GDM1 (cell line): ENCODE measurements around the gene ATP5F1E.
A peak's percentile ranks its signal among the peaks of the same experiment; 100 is the strongest.

ENCODE experiments used
- DNase-seq: peaks from one replicate; lab custom pipeline; 2025; lab: John Stamatoyannopoulos, UW

ATP5F1E gene

DNA sequence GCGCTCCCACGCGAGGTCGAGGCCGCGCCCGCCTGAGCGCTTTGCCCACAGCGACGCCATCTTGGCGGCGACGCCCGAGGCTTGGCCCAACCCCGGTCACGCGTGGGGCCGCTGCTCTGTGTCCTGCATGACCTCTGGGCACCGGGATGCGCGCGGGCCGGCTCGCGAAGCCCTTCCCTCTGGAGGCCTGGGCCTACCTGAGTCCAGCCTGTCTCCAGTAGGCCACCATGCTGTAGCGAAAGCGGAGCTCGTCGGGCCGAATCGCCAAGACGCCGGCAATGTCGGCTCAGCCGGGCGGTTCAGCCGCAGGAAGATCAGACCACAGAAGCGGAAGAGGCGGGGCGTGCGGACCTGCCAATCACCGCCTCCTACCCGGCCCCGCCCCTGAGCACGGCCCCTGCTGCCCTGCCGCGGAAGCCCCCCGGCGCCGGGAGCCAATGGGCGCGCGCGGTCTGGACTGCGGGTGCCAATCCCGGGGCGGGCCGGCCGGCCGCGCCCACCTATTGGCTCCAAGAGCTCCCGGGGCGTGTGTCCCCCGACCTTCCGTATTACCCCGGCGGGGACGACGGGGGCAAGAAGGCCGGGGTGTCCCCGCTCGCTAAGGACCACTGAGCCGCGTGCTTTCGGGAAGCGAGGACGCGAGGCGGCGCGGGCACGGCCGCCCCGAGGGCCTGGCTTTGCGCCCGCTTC lies at the start of gene ATP5F1E:
Gene ATP5F1E (minus strand): TSS at position 313 of the 690 bp plus-strand sequence. CDS start 84 bp downstream, at position 229.
- peak; percentile 95 for DNase-seq

DNA sequence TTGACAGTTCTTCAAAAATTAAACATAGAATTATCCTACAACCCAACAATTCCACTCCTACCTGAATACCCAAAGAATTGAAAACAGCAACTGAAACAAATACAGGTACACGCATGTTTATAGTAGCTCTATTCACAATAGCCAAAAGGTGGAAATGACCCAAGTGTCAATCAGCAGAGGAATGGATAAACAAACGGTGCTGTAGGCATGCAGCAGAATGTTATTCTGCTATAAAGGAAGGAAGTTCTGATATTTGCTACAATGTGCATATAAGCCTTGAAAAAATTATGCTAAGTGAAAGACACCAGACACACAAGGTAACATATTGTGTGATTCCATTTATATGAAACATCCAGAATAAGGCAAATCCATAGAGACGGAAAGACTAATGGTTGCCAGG lies 48.9 kb upstream of the ATP5F1E start:
- DNase-seq = no peak

DNA sequence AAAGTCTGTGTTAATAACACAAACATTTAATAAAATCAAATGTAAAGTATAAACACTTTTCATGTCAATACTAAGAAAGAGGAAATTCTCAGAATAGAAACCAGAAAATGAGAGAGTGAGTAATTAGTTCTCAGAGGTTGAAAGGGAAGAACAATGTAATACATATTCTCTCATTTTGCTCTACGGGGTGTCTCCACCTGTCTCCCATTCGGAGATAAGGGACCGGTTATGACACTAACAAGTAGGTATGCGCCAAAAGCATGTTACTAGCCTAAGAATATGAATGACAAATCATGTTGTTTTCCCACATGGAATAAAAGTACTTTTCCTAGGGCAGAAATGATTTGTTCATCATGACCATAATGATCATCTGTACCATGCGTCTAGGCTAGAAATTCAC lies 46.1 kb upstream of the ATP5F1E start:
- DNase-seq = no peak

DNA sequence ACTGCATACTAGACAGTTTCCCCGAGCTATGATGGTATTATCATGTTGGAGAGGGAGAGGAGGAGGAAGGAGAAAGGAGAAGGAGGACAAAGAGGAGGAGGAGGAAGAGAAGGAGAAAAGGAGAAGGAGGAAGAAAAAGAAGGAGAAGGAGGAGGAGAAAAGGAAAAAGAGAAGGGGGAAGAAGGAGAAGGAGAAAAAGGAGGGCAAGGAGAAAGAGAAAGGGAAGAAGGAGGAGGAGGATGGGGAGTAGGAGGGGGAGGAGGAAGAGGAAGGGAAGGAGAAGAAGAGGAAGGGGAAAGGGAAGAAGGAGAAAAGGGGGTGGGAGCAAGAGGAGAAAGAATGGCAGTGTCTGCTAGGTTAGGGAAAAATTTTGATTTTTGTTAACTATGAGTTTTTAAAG lies 45.6 kb upstream of the ATP5F1E start:
- no peak for DNase-seq

DNA sequence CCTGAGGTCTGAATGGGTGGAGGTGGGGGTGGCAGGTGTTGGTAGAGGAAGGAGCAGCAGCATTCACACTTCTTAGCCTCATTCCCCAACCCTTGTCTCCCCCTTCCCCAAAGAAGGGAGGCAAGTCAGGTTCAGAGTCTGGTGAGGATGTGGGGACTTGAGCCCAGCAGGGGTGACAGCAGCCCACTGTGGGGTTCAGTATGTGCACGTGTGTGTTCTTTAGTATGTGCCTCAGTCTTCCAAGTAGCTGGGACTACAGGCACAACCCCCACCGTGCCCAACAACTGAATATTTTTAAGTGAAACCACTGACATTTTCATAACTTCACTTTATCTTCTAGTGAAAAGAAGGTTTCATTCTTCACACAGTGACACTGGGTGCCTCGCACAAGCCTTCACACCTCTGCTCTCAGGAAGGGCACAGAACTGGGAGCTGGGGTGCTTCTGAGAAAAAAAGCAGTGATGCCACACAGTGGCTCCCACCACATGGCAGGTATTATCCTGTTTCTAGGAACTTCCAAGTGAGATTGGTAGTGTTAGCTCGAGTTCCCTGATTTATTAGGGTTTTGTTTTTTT lies 43.9 kb upstream of the ATP5F1E start:
- DNase-seq = no peak

DNA sequence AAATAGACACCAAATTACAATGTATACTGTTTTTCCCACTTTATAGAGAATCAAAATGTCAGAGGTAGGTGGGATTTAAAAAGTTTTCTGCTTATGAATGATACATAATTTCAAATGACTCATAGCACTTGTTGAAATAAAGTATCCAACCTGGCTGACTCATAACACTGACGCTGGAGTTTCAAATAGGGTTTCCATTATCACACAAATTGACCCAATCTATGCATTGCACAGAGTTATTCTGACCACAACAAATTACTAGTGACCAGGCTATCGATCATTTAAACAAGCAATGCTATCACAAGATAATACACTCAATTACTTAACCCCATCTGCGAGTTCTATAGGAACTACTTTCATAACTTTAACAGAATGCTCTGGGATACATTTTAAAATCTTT lies 42.3 kb upstream of the ATP5F1E start:
- no peak for DNase-seq

DNA sequence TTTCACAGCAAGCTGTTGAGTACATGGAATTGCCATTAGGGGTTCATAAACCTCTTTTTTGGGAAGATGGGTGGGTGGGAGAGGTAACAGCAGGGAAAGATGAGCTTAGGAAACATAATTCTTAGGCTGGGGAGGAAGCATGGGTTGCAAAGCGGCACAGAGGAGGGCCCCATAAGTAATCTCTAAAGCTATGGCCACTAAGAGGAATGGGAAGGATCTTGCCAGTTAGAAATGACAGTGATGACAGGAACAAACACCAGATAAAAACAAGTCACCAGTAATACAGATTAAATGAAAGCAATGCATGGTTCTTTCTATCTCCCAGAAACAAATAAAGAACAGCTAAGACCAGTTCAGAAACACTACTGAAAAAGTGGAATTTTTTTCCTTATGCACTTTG lies 41.4 kb upstream of the ATP5F1E start:
- DNase-seq = no peak

DNA sequence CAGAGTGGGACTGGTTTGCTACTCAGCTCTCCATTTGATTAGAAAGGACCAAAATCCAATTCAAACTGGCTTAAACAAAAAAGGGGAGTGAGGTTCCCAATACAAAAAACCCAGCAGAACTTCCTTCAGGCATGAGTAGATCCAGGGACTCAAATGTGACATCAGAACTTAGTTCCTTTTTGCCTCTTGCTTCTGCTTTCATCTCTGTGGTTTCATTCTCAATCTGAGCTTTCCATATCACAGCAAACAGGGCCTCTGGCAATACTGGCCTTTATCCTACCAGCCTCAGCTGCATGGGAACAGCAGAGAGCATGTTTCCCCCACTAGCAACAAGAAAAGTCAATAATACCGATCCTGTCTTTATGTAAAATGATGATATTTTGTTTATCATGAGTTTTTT lies 39.1 kb upstream of the ATP5F1E start:
- DNase-seq = no peak

DNA sequence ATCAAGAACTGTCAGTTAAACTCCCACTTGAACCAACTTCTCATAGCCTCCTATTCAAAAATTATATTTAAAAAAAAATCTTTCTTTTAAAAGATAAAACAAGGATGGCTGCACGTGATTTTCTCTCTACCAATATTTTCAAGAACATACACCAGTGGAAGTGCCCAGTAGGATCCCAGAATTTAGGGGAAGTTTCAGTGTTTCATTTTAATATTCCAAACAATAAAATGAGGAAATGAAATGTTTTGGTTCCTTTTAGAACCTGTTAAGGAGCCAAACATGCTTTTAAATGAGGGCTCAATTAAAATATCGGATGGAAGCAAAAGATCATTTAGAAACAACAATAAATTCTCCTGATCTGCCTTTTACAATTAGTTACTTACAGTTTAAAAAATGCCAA lies 36.9 kb upstream of the ATP5F1E start:
- no peak for DNase-seq

DNA sequence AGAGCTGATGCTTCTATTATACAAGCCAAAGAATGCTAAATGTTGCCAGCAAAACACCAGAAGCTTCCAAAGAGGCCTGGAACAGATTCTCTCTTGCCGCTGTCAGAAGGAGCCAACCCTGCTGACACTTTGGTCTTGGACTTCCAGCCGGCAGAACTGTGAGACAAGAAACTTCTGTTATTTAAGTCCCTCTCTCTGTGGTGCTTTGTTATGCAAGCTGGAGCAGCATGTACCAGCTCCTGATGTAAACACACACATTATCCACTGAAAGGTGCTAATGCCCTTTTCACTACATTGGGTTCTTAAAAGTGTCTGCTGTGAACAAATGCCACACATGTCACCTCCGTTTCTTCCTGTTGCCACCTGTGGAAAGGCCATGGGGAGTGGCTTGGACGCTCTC lies 36.4 kb upstream of the ATP5F1E start:
- DNase-seq = no peak

DNA sequence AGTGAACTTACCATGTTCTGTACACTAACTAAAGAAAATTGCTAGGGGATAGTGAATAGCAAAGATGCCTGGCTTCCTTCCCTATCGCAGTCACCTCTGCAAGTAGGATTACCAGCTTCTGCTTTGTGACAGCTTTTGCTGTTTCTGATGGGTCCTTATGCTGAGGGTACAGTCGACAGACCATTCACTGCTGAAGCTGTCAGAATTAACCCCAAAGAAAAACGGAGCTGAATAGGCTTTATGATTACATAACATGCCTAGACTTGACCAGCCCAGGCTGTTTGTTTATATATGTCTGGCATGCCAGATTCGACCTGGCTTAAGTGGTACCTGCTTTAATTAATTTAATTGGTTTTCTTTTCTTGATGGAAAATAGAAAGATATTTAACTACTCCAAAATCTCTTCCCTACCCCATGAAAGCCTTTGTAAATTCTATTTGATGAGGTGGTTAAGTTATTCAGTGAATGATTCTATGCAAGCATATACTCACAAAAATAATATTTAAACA lies 32.1 kb upstream of the ATP5F1E start:
- DNase-seq = no peak

DNA sequence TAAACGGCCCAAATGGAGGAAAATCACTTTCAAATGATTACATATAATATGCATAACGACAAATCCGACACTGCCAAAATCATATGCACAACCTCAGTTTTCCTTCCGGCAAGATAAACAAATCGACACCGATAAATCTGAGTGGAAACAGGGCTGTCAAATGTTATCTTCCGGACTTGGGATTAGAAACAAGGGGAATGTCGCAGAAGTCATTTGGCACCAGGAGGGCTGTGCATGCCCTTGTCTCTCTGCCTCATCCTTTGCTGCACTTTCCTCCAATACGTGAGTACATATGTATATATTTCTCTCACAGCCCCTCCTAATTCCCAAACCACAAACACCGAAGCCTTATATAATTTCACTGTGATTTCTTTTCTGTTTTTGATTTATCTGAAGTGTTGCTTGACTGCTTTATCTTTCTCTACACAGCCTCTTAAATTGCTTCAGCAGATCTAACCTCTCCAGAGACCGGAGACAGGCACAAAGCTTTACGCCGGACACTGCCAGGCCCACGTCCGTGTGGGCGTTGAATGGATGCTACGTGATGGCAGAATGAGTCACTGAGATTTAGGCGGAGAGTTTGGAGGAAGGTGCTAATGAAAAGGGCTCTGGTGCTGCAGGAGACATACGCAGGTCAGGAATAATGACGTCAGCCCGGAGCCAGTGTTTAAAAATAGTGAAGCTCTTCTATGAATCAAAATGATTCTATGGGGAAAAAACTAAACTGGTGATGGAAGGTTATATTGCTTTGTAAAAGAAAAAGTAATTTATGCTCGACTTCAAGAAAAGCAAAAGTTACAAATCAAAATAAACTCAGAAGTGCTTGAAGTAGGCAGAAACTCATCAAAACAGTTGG lies 31.5 kb upstream of the ATP5F1E start:
- DNase-seq = no peak

DNA sequence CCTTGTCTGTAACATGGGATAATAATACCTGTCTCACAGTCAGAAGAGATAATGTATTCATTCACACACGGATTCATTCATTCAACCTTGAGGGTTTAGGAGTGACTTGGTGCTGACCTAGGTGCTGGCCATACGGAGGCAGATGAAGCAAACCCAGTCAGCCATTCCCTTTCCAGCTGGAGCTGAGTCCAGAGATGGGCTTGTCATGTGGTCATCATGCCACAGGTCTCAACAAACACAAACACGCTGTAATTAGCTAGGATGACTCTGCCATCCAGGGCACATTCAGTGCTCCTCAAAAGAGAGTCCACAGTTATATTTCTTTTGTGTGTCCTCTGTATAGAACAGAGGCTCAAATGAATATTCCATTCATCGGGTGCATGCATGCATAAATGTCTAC lies 29.9 kb upstream of the ATP5F1E start:
- DNase-seq = no peak

DNA sequence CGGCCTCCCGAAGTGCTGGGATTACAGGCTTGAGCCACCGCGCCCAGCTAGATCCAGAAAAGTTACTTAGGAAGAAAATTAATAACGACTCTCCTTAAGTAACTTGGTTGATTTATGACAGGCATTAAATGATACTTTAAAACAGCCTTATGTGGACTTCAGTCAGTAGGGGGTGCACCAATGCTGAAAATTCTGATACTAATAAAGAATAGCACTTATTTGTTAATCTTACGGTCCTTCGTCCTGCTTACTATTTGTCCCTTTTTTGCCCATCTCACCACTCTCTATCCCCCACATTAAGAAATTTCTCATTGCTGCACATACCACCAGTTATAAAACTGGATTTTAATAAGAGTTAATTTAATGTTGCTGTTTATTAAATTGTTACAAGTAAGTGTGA lies 23.2 kb upstream of the ATP5F1E start:
- DNase-seq = no peak

DNA sequence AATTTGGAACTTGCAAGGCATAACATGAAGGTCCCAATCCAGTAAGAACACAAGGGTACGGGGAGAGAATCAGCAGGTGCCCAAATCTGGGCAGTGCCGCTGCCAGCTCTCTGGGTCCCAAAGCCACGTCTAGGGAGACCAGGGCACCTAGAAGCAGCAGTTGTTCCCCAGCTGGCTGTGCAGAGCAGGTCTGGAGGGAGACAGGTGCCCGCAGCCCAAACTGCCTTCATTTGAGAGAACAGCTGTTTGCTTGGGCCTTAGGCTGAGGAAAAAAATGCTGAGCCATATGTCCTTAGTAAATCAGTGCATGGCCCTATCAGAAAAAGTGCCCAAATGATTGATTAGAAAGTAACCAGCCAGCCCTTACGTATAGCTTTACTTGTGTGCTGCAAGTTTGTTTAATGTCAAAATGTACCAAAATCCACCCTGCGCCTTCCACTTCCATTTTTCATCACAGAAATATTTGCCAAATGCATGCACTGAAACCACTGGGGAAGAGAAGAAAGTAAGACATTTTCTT lies 19.6 kb upstream of the ATP5F1E start:
- no peak for DNase-seq

DNA sequence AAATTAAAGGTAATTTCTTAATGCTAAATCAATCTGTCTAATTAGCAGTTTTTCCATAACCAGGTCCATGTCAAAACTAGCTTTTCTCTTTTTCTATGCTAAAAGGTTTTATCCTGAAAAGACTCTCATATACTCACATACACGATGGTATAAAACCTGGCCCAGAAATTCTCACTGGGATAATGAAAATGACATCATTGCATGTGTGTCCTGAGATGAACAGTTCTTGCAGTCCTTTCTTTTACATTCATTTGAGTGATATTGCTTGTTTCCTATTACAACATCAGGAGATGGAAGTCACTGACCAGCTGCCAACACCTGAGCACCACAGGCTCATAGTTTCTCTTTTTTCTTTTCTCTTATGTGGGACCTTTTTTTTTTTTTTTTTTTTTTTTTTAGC lies 18.3 kb upstream of the ATP5F1E start:
- DNase-seq = no peak

DNA sequence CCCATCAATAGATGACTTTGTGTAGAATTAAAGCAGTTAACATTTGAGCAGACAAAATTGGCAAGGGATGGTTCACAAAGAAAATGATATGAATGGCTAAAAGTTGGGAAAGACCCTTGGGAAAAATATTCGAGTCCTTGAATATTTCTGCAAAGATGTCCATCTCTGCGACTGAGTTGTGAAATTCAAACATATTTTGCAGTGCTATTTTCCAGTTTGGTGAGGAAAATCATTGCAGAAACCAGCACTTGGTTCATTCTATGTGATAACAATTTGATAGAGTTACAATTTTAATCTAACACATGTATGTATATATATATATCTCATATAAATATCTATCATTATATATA lies 16.5 kb upstream of the ATP5F1E start:
- DNase-seq = no peak

DNA sequence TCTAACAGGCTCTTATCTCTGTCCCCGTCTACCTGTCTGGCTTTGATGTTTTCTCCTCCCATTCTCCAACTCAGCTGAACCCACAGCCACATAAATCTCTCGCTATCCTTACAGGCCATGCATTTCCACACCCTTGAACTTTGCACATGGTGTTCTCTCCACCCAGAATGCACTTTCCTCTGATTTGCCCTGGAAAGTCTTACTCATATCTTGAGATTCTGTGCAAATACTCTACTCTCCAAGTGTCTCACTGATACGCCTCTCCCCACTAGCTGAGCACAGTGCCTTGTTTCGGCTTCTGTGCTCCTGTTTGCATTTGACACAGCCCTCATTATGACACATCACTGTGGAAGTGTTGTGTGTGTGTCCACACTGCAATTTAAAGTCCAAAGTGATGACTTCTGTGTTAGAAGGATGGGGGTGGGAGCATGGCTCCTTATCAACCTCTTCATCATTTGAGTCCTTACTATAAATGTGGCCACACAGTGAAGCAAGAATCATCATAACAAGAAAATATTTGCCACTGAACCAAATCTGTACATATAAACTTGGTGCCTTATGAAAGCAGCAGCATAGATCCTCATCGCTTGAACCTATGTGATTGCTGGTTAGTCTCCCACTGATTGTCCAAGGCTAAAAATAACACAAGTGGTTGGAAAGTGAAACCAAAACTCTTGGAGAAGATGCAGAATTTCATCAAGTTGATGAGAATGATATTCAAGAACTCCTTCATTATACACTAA lies 16.0 kb upstream of the ATP5F1E start:
- DNase-seq = no peak

DNA sequence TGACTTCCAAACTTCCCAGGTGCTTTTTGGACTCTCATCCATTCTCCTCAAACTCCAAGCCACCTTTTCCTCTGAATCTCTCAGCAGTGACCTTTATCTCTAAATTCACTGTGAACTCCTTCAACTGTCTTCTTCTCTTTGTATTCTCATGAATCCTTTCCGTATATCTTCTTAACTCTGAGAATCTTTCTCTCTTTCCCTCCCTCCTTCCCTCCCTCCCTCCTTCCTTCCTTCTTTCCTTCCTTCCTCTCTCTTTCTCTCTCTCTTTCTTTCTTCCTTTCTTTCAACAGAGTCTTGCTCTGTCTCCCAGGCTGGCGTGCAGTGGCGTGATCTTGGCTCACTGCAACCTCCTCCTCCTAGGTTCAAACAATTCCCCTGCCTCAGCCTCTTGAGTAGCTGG lies 14.7 kb upstream of the ATP5F1E start:
- no peak for DNase-seq

DNA sequence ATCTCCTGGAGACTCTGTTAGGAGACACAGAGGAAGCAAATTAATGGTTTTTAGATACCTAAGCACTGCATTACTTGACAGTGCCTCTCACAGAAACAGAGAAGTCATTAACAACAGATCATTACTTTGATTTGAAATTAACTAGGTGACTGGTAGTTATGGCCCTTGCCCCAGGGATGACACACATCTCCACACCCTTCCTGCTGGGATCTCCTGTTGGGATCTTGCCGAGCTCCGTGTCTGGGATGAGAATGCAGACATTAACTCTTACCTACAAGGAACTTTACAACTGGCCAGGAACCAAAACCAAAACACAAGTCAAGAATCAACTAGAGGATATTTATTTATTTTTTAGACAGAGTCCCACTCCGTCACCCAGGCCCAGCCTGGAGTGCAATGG lies 12.7 kb upstream of the ATP5F1E start:
- no peak for DNase-seq

DNA sequence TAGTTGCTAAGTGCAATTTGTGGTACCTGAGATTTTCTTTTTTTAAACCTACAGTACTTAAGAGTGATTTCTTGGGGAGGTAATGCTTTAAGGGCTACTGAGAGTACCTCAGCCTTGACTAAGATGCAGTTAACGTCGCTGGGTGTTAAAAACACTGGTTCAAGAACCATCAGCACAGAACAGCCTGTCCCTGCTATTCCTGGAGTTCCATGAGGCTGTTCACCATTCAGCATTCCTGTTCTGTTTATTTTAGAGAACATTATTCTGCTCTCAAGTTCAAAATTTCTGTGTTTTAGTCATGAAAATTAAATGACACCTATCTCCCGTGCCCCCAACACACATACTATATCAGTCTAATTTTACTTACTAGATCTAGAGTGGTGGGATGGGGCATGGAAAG lies 12.2 kb upstream of the ATP5F1E start:
- DNase-seq = no peak

DNA sequence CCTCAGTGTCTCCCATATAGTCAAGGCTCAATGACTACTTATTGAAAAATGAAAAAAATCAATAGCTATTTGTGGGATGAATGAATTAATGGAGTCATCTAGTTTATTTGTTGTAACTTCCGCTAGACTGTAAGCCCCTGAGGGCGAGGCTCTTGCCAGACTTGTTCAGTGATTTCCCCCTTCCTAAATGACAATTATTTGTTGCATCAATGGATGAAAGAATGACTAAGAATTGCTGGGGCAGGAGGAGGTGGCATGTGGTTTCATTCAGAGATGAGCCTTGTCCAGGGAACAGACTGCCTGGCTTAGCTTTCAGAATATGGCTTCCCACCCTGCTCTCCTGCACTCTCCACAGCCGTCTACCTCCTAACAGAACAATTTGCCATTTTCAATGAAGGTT lies 11.6 kb upstream of the ATP5F1E start:
- DNase-seq = no peak
